ENCODE results near the gene MYO10. TPM values are rescaled to one million over a fixed set of nuclear protein-coding genes. Genes with fewer than 3 reads are reported as not detected.

Gene MYO10
- polyA plus RNA-seq, 3 donors, result 0.23 to 1.1 (median 0.35) TPM

- no peak overlapping the region for H3K27ac ChIP-seq (ENCODE audit: low read depth in 1 of 2, low read length in 2 of 2)
- H3K9ac ChIP-seq (ENCODE audit: insufficient read depth, low read length, poor library complexity, severe bottlenecking), result no peak overlapping the region
- no peak for TF ChIP-seq CTCF (IDR thresholded peaks at IDR 0.05)
- Mint-ChIP-seq H3K27ac (no peak overlapping the region), H3K27me3 (ENCODE audit: low read depth in 3 of 3) (no peaks in the 10 kb centered on the region), H3K36me3 (peaks cover 2 to 8% of the 10 kb centered on the region in 2 donors), H3K9me3 (peaks cover 0 to 3% (median 0%) of the 10 kb centered on the region in 7 donors), H3K4me3 (no peak overlapping the region), H3K4me1 (no peaks in the 10 kb centered on the region)
- H3K36me3 ChIP-seq (replicated peaks in 1 of 2; ENCODE audit: control insufficient read depth in 1 of 2, insufficient read depth in 2 of 2, low read length in 2 of 2), result no peaks in the 10 kb centered on the region
- no peaks in the 10 kb centered on the region for H3K4me1 ChIP-seq (ENCODE audit: control insufficient read depth in 1 of 2, insufficient read depth in 2 of 2, low read length in 2 of 2)
- H3K4me2 ChIP-seq (replicated peaks; ENCODE audit: extremely low read depth, low read length, poor library complexity, severe bottlenecking), result no peak overlapping the region
- 92% methylated on average over 2 of the region's 3 CpGs for WGBS (ENCODE audit: insufficient coverage)
- no peaks in the 10 kb centered on the region for H3K9me3 ChIP-seq (replicated peaks in 1 of 2; ENCODE audit: control insufficient read depth in 1 of 2, insufficient read depth in 1 of 2, low read length in 2 of 2)
- H3K79me2 ChIP-seq (ENCODE audit: insufficient read depth, low read length), result no peaks in the 10 kb centered on the region
- H2AFZ ChIP-seq (ENCODE audit: insufficient read depth, low read depth, low read length, poor library complexity, severe bottlenecking), result no peak overlapping the region
- no peak overlapping the region for H3K4me3 ChIP-seq (replicated peaks in 1 of 3; ENCODE audit: low read depth in 2 of 3, low read length in 3 of 3)
- intact Hi-C loops (cut with micrococcal nuclease), result no loop called here
- H3K27me3 ChIP-seq (ENCODE audit: control insufficient read depth in 2 of 2, insufficient read depth in 2 of 2, low read length in 2 of 2), result no peaks in the 10 kb centered on the region
- H4K20me1 ChIP-seq (ENCODE audit: insufficient read depth, low read length), result no peaks in the 10 kb centered on the region
- no peak for DNase-seq
Measured at GRCh38 chr5:16768184-16768583, 167.9 kb downstream of the MYO10 start.

GRCh38 chr5:16763211-16763610 is 172.9 kb downstream of the MYO10 start:
- Histone ChIP-seq H3K27ac (ENCODE audit: low read depth in 1 of 2, low read length in 2 of 2) (no peak overlapping the region), H4K20me1 (ENCODE audit: insufficient read depth, low read length) (no peaks in the 10 kb centered on the region), H3K4me2 (replicated peaks; ENCODE audit: extremely low read depth, low read length, poor library complexity, severe bottlenecking) (no peak overlapping the region), H2AFZ (ENCODE audit: insufficient read depth, low read depth, low read length, poor library complexity, severe bottlenecking) (no peak overlapping the region), H3K79me2 (ENCODE audit: insufficient read depth, low read length) (no peaks in the 10 kb centered on the region), H3K4me3 (replicated peaks in 1 of 3; ENCODE audit: low read depth in 2 of 3, low read length in 3 of 3) (no peak overlapping the region), H3K27me3 (ENCODE audit: control insufficient read depth in 2 of 2, insufficient read depth in 2 of 2, low read length in 2 of 2) (no peaks in the 10 kb centered on the region), H3K36me3 (replicated peaks in 1 of 2; ENCODE audit: control insufficient read depth in 1 of 2, insufficient read depth in 2 of 2, low read length in 2 of 2) (no peaks in the 10 kb centered on the region), H3K9me3 (replicated peaks in 1 of 2; ENCODE audit: control insufficient read depth in 1 of 2, insufficient read depth in 1 of 2, low read length in 2 of 2) (no peaks in the 10 kb centered on the region), H3K4me1 (ENCODE audit: control insufficient read depth in 1 of 2, insufficient read depth in 2 of 2, low read length in 2 of 2) (no peaks in the 10 kb centered on the region), H3K9ac (ENCODE audit: insufficient read depth, low read length, poor library complexity, severe bottlenecking) (no peak overlapping the region)
- intact Hi-C loops (cut with micrococcal nuclease), result no loop called here
- no peak for DNase-seq
- Mint-ChIP-seq H3K4me3 (no peak overlapping the region), H3K4me1 (peaks cover 6% of the 10 kb centered on the region), H3K27me3 (ENCODE audit: low read depth in 3 of 3) (no peaks in the 10 kb centered on the region), H3K36me3 (peaks cover 3 to 17% of the 10 kb centered on the region in 2 donors), H3K9me3 (peaks cover 0 to 3% (median 0%) of the 10 kb centered on the region in 7 donors), H3K27ac (no peak overlapping the region)
- WGBS (ENCODE audit: insufficient coverage), result 97% methylated on average over 4 of the region's 5 CpGs
- TF ChIP-seq CTCF (IDR thresholded peaks at IDR 0.05), result no peak
